Panc1 (cell line): ENCODE measurements around the gene BRME1. TPM values are rescaled to one million over a fixed set of nuclear protein-coding genes. Genes with fewer than 3 reads are reported as not detected.

Experiments used
- ATAC-seq: fragments of 200-7000 bp; cut with Tn5 transposase; 2 replicates; pipeline ENCODE4 v1.9.1; 2020; ENCODE audit warnings: mild to moderate bottlenecking, moderate library complexity
- BruUV-seq: library from RNA; stranded (reverse); fragments of 400-500 nt; replicated peaks from 2 replicates; lab custom pipeline; 2021; lab: Mats Ljungman, UMichigan
- CTCF ChIA-PET: fragments of 300-600 bp; sonication (Branson Sonifier 250); formaldehyde crosslinking; loops from one replicate; lab custom pipeline; 2022; ENCODE audit warnings: antibody characterized with exemption; lab: Charles Lee
- POLR2A ChIA-PET: fragments of 300-600 bp; sonication (Branson Sonifier 250); formaldehyde crosslinking; loops from one replicate; lab custom pipeline; 2022; ENCODE audit warnings: antibody characterized with exemption; lab: Charles Lee
- DNase-seq: peaks from one replicate; pipeline ENCODE4 v3.0.0-alpha.2; 2010; ENCODE audit warnings: low read depth, low spot score
- H3K27ac ChIP-seq: 2 replicates; pipeline ENCODE4 v1.5.1; 2011; ENCODE audit warnings: mild to moderate bottlenecking, low read length, inconsistent platforms
- H3K27me3 ChIP-seq: fragments of 200-500 bp; sonication (Bioruptor generic); 2 replicates; pipeline ENCODE4 v1.6.0; 2014; ENCODE audit warnings: low read length, inconsistent platforms; ENCODE audit not compliant: control insufficient read depth, insufficient read depth
- H3K36me3 ChIP-seq: fragments of 200-500 bp; sonication (Bioruptor generic); 2 replicates; pipeline ENCODE4 v1.5.1; 2014; ENCODE audit warnings: inconsistent platforms, mild to moderate bottlenecking, low read length, moderate library complexity; ENCODE audit not compliant: control insufficient read depth, insufficient read depth
- H3K4me1 ChIP-seq: 2 replicates; pipeline ENCODE4 v1.5.1; 2011; ENCODE audit warnings: inconsistent platforms, mild to moderate bottlenecking, low read length, moderate library complexity; ENCODE audit not compliant: control insufficient read depth, insufficient read depth
- H3K4me3 ChIP-seq, 2 experiments: 2 replicates each; pipeline ENCODE4 v1.5.1; 2011 to 2012; ENCODE audit warnings: low read depth in 2 of 2, low read length in 2 of 2, mild to moderate bottlenecking in 2 of 2, inconsistent platforms in 1 of 2, moderate library complexity in 1 of 2
- H3K9me3 ChIP-seq: fragments of 200-500 bp; sonication (Bioruptor generic); 2 replicates; pipeline ENCODE4 v1.5.1; 2014; ENCODE audit warnings: low read depth, mild to moderate bottlenecking, inconsistent platforms, low read length, moderate library complexity; ENCODE audit not compliant: control insufficient read depth, insufficient read depth
- POLR2AphosphoS5 ChIP-seq: IDR thresholded peaks from 2 replicates; pipeline ENCODE4 v1.6.1; 2012; ENCODE audit warnings: mild to moderate bottlenecking, low read depth, low read length, moderate library complexity
- SIN3A ChIP-seq: IDR thresholded peaks from 2 replicates; pipeline ENCODE4 v1.6.1; 2012; ENCODE audit warnings: low read depth, mild to moderate bottlenecking, low read length, moderate library complexity, borderline replicate concordance; ENCODE audit not compliant: insufficient read depth
- TCF7L2 ChIP-seq: IDR thresholded peaks from 2 replicates; pipeline ENCODE4 v1.6.1; 2011; ENCODE audit warnings: mild to moderate bottlenecking, low read depth, low read length, inconsistent platforms
- in situ Hi-C: cut with HindIII; loops from 2 replicates; pipeline ENCODE4 v1.10.0; 2016; ENCODE audit warnings: low sequenced_read_pairs, low pct_unique_long_range_greater_than_20kb
- intact Hi-C: fragments of 100-400 bp; cut with micrococcal nuclease; formaldehyde crosslinking; loops from one replicate; pipeline ENCODE4 v1.10.0; 2022; ENCODE audit not compliant: unreplicated experiment
- total RNA-seq: library from RNA; stranded (reverse); gene quantifications from one replicate; pipeline ENCODE4 v1.2.1, GENCODE V29; 2021; ENCODE audit not compliant: unreplicated experiment
- TF ChIP-seq, protein P1 (sequence below), 2 experiments: IDR thresholded peaks; 2 replicates each; pipeline ENCODE4 v1.6.1; 2011 to 2012; ENCODE audit warnings: low read depth in 2 of 2, control low read depth in 1 of 2, low read length in 1 of 2, mild to moderate bottlenecking in 1 of 2, moderate library complexity in 1 of 2; ENCODE audit not compliant: insufficient read depth in 1 of 2
- TF ChIP-seq, protein P2 (sequence below): fragments of 450-650 bp; IDR thresholded peaks from 2 replicates; pipeline ENCODE4 v1.5.1; 2017; ENCODE audit warnings: mild to moderate bottlenecking

BRME1 gene
- total RNA-seq, 1 experiment from 2014 or later: 6.5 TPM

DNA sequence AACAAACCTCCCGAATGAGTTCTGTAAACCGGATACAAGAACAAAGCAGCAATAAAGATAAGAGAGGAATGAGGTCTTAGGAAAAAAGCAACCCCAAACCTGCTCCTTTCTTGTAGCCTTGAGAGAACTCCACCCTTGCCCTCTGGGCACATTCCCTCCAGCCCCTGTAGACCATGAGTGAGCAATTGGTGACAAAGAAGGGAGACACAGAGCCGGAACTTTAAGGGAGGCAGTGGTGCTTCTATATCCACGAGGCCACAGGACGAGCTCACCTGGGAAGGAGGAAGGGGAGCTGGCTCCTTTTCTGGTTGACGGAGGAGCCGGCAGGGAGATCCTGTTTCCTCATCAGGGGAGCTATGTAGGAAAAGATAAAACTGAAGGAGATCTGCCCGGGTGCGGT lies 13.0 kb downstream of the BRME1 start:
- Histone ChIP-seq H3K36me3 (no peaks in the 10 kb centered on the region), H3K9me3 (no peaks in the 10 kb centered on the region), H3K4me1 (no peaks in the 10 kb centered on the region), H3K27me3 (no peaks in the 10 kb centered on the region), H3K27ac (no peak overlapping the region), H3K4me3 (no peak overlapping the region)
- POLR2A ChIA-PET: interaction anchor here (0.7 kb wide), 1 partner anchor 89 kb away, joined by 3 read pairs; no protein-coding TSS in a partner anchor
- TF ChIP-seq POLR2AphosphoS5: no peak
- TF ChIP-seq, protein P1, sequence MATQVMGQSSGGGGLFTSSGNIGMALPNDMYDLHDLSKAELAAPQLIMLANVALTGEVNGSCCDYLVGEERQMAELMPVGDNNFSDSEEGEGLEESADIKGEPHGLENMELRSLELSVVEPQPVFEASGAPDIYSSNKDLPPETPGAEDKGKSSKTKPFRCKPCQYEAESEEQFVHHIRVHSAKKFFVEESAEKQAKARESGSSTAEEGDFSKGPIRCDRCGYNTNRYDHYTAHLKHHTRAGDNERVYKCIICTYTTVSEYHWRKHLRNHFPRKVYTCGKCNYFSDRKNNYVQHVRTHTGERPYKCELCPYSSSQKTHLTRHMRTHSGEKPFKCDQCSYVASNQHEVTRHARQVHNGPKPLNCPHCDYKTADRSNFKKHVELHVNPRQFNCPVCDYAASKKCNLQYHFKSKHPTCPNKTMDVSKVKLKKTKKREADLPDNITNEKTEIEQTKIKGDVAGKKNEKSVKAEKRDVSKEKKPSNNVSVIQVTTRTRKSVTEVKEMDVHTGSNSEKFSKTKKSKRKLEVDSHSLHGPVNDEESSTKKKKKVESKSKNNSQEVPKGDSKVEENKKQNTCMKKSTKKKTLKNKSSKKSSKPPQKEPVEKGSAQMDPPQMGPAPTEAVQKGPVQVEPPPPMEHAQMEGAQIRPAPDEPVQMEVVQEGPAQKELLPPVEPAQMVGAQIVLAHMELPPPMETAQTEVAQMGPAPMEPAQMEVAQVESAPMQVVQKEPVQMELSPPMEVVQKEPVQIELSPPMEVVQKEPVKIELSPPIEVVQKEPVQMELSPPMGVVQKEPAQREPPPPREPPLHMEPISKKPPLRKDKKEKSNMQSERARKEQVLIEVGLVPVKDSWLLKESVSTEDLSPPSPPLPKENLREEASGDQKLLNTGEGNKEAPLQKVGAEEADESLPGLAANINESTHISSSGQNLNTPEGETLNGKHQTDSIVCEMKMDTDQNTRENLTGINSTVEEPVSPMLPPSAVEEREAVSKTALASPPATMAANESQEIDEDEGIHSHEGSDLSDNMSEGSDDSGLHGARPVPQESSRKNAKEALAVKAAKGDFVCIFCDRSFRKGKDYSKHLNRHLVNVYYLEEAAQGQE (IDR thresholded peaks at IDR 0.05; ENCODE audit: insufficient read depth in 1 of 2, low read depth in 2 of 2, low read length in 1 of 2): no peak
- no peak for TF ChIP-seq SIN3A
- TF ChIP-seq, protein P2, sequence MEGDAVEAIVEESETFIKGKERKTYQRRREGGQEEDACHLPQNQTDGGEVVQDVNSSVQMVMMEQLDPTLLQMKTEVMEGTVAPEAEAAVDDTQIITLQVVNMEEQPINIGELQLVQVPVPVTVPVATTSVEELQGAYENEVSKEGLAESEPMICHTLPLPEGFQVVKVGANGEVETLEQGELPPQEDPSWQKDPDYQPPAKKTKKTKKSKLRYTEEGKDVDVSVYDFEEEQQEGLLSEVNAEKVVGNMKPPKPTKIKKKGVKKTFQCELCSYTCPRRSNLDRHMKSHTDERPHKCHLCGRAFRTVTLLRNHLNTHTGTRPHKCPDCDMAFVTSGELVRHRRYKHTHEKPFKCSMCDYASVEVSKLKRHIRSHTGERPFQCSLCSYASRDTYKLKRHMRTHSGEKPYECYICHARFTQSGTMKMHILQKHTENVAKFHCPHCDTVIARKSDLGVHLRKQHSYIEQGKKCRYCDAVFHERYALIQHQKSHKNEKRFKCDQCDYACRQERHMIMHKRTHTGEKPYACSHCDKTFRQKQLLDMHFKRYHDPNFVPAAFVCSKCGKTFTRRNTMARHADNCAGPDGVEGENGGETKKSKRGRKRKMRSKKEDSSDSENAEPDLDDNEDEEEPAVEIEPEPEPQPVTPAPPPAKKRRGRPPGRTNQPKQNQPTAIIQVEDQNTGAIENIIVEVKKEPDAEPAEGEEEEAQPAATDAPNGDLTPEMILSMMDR: no peak
- TF ChIP-seq TCF7L2: no peak
- no peak for ATAC-seq
- no TSS peak for BruUV-seq
- in situ Hi-C loops: no loop called here
- CTCF ChIA-PET: no interaction called here
- intact Hi-C loops: no loop called here
- DNase-seq: no peak

DNA sequence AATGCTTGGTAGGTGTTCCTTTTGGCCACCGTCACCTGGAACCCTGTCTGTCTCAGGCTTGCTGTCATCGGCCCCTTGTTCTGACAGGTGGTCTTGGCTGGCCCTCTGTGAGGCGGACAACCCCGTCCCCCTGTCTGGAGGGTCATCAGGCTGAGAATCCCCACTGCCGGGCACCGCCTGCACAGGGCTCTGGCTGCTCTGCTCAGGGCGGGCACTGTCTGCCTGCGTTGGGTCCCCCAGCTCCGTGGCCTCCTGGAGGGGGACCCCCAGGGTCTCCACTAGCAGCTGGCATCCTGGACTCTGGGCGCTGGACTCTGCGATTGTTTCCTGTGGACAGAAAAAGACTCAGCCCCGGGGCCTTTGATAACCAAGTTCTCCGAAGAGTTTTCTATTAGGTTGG lies 15.8 kb downstream of the BRME1 start:
- no peak for DNase-seq
- in situ Hi-C loops: no loop called here
- intact Hi-C loops: no loop called here
- BruUV-seq: no TSS peak
- no peaks in the 10 kb centered on the region for H3K4me1 ChIP-seq
- no peaks in the 10 kb centered on the region for H3K36me3 ChIP-seq
- no peak overlapping the region for H3K27ac ChIP-seq
- no peaks in the 10 kb centered on the region for H3K9me3 ChIP-seq
- TF ChIP-seq, protein P1 (IDR thresholded peaks at IDR 0.05; ENCODE audit: insufficient read depth in 1 of 2, low read depth in 2 of 2, low read length in 1 of 2): no peak
- no peak for TF ChIP-seq TCF7L2
- TF ChIP-seq SIN3A: no peak
- TF ChIP-seq POLR2AphosphoS5: no peak
- no peak for ATAC-seq
- ChIA-PET CTCF (no interaction called here), POLR2A (no interaction called here)
- no peak overlapping the region for H3K4me3 ChIP-seq
- no peaks in the 10 kb centered on the region for H3K27me3 ChIP-seq
